ENCODE data around the gene ZNF775. TPM values are rescaled to one million over a fixed set of nuclear protein-coding genes. Genes with fewer than 3 reads are reported as not detected.

ZNF775 gene
- polyA plus RNA-seq, 3 donors = 8.4 to 9.7 (median 8.6) TPM

DNA sequence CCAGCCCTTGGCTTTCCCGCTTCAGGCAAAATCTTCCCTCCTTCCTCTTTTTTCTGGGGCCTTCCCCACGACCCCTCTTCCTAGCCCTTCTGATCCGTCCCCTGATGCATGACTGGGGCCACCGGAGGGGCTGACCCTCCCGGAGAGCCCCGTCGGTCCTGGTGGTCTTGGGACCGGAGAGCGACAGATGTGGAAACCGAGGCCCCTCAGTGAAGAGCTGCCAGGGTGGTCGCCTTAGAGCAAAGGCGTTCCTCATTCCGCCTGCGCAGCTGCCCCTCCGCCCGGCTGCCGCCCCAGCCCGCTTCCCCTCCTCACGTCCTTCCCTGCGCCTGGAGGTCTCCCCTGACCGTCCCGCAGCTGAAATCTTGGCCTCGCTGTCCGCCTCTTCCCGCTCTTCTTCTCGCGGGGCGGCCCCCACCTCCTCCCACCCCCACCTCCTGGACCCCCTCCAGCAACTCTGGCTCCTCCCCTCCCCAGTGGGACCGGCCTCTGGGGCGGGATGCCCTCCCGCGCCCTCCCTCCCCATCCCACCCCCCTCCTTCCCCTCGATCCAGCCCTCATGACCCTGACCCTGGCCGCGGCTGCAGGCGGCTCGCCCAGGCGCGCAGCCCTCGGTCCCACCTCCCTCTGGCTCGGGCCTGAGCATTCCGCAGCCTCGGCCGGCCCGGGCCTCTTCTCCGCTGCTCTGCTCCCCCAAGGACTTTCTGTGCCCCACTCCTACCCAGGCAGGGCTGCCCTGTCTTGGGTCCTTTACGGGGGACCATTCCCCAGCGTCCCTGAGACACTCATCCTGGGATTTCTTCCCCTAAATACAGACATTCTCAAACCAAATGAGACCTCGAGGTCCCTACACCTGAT lies 37.6 kb upstream of the ZNF775 start, which contains the start of gene RARRES2:
Gene RARRES2, minus strand, starts transcription at position 367 of the 858 bp plus-strand sequence. CDS start 1,020 bp downstream, outside the sequence.
- DNase-seq = no peak

DNA sequence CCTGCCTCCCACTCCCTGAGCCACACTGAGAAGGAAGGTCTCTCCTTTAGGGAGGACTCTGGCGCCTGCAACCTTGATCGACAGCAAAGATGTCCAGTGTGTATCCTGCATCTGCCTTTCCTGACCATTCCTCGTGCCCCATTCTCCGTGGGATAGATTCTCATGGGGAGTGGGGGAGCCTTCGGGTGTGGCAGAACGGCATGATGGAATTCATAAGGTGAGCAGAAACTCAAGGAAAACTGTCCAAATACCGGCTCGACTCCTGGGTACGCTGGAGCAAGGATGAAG lies 37.1 kb upstream of the ZNF775 start:
- no peak for DNase-seq

DNA sequence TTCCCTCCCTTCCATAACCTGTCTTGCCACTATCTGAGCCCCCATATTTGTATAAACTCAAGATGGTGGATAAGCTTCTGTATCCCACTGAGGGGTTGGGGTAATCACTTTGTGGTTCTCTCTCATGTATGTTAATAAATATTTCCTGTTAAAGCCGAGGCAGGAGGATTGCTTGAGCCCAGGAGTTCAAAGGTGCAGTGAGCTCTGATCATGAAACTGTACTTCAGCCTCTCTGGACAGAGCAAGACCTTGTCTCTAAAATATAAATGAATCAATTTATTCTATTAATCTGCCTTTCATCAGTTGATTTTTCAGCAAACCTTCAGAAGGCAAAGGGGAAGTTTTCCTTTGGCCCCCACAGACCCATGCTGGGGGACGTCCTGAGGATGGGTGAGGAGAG lies 35.9 kb upstream of the ZNF775 start:
- no peak for DNase-seq

GRCh38 chr7:150344299-150344698 lies 34.8 kb upstream of the ZNF775 start:
- no peak for DNase-seq

DNA sequence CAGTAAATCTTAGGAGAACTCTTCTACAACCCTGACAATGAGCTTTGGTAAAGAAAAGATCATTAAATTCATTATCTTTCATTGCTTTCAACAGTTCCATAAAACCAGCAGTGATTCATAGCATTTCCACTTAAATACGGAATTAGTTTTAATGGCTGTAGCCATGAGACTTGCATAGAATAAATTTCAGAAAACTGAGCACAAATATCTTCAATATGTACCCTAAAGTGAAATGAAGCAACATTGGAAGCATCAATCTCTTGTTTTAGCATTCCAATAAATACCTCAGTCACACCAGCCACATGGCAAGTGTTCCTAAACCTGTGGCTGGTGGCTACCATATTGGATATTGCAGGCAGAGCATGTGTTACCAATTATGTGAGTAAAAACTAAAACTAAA lies 34.1 kb upstream of the ZNF775 start:
- no peak for DNase-seq

DNA sequence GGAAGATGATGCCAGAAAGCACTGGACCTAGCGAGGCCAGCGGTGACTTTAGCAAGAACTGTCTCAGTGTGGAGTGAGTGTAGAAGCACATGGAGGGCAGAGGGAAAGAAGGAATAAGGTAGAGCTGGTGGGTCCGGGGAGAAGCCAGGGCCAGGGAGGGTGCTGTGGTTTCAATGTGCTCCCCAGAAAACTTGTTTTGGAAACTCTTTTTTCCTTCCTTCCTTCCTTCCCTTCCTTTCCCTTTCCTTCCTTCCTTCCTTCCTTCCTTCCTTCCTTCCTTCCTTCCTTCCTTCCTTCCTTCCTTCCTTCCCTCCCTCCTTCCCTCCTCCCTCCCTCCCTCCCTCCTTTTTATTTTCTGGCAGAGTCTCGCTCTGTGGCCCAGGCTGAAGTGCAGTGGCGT lies 32.2 kb upstream of the ZNF775 start:
- no peak for DNase-seq

DNA sequence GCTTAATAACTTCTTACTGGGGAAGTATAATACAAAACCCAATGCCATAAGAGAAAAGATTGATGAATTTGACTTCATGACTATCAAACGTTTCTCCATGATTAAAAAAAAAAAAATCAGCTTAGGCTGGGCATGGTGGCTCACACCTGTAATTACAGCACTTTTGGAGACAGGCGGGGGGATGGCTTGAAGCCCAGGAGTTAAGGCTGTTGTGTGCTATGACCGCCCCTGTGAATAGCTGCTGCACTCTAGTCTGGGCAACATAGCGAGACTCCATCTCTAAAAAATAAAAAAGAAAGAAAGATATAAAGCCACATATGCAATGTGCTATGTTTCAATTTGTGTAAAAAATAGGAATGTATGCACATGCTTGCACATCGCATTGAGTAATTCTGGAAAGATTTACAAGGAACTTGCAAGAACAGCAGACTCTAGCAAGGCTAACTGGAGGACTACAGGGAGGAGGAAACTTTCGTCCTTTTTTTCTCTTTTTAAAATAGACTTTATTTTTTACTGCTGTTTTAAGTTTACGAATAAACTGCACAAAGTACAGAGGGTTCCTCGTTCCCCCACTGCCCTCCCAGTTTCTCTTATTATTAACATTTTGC lies 27.4 kb upstream of the ZNF775 start:
- DNase-seq = no peak

GRCh38 chr7:150355666-150356059 lies 23.5 kb upstream of the ZNF775 start:
- no peak for DNase-seq

DNA sequence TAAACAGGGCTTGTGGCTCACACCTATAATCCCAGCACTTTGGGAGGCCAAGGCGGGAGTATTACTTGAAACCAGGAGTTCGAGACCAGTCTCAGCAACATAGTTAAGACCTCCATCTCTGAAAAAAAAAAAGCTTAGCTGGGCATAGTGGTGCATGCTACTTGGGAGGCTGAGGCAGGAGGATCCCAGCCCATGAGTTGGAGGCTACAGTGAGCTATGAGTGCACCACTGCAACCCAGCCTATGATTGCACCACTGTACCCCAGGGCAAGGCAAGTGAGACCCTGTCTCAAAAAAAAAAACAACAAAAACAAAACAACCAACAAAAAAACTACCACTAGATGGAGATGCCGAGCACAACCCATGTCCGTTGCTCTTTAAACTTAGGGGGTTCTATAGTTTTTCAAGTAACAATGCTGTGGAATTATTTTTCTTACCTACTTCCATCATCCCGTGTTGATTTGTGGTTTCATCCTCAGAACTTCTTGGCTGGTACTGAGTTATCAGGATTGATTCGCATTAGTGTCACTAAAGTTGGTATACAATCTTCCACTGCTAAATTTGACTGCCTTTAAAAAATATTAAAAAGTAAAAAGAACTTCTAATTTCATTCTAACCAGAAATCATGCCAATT lies 22.7 kb upstream of the ZNF775 start:
- DNase-seq = no peak

- no peak for DNase-seq
Observed at GRCh38 chr7:150357270-150357669, 21.9 kb upstream of the ZNF775 start.

DNA sequence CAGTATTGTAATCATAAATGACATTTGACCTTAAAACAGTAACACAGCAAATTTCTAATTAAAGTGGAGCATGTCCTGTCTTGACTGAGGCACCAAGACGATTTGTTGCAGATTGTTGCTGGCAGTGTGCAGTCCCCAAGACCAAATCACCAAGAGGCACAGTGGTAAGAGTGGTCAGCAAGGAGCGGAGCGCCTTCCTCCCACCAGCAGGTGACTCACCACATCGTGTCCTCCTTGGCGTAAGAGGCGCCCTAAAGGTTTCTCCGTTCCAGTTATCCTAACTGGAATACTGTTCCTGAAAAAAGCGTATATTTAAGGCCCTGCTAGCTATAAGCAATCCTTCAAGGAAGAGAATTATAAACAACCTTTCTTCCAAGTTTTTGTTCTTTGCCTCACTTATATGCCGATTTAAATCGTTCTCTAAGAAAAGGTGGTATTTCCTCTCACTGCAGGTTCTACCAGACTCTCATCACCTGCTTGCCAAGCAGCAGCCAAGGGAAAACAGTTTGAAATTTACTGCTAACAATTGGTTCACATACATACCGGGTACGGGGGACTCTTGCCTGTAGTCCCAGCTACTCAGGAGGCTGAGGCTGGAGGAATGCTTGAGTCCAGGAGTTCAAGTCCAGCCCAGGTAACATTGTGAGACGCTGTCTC lies 21.2 kb upstream of the ZNF775 start:
- DNase-seq = no peak

DNA sequence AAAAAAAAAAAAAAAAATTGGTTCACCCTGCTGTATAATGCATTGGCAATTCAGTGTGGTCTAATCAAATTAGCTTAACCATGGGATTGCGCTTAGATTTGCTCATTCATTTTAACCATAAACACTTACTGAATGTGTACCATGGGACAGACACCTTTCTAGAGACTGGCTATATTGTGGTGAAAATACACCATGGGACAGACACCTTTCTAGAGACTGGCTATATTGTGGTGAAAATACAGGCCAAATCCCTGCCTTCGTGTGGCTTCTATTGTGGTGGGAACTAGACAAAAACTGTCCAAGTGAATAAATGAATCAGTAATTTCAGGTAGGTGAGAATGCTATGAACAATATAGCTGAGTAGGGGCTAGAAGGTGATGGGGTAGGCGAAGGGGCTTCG lies 20.7 kb upstream of the ZNF775 start:
- DNase-seq = no peak

- no peak for DNase-seq
Observed at GRCh38 chr7:150358988-150359621, 20.0 kb upstream of the ZNF775 start.

- DNase-seq = no peak
Observed at GRCh38 chr7:150359622-150360362, 19.3 kb upstream of the ZNF775 start.

GRCh38 chr7:150360363-150361058 lies 18.6 kb upstream of the ZNF775 start:
- DNase-seq = no peak

GRCh38 chr7:150361402-150361801 lies 17.7 kb upstream of the ZNF775 start:
- DNase-seq = no peak

- no peak for DNase-seq
Observed at GRCh38 chr7:150361807-150362621, 17.1 kb upstream of the ZNF775 start.

GRCh38 chr7:150363370-150363769 lies 15.8 kb upstream of the ZNF775 start:
- DNase-seq = no peak

DNA sequence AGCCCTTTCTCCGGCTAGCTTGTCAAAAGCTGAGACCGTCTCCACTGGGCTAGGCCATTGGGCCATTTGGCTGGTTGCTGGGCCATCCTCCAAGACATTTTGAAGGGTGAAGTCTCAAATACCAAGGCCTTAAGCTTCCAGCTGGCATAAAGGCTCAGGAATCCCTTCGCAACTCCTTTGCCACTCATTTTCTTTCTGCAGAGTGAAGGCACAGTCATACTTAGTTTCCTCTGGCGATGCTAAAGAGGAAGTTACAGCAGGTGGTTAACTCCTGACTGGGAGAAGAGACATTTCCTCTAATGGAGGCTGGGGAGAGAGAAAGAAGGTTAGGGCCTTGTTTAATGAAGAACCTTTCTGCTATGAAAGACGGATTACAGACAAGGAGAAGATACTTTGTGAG lies 15.3 kb upstream of the ZNF775 start:
- DNase-seq = no peak

DNA sequence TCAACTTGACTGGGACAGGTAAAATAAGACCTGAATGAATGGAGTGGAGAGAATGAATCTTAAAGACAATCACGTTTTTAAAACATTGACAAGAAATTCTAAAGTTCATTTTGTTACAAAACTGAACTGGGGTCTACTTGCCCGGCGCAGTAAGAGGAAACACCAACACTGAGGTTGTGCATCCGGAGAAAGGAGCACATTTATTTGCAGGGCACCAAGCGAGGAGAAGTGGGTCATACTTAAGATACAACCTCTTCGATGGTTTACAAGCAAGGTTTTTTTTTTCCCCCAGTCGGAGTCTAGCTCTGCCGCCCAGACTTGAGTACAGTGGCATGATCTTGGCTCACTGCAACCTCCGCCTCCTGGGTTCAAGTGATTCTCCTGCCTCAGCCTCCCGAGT lies 13.9 kb upstream of the ZNF775 start:
- DNase-seq = no peak
